A549 treated with DMSO at 1 μM for 4 hours (cell line): ENCODE data around the gene NPIPA1. TPM values are rescaled to one million over a fixed set of nuclear protein-coding genes. Genes with fewer than 3 reads are reported as not detected.

ENCODE experiments used
- total RNA-seq: library from RNA; stranded (reverse); fragments of 200-300 nt; extraction: Qiagen RNA extraction; gene quantifications from 5 replicates; pipeline ENCODE4 v1.2.3, GENCODE V29; 2022; ENCODE audit warnings: low read depth

NPIPA1 gene
- 31.2 to 51.6 TPM (median 49.4 TPM) in 5 replicates for total RNA-seq

GRCh38 chr16:14937143-14937542 is at the start of gene NPIPA1:
Gene NPIPA1, plus strand, starts transcription at chr16:14937443. Its CDS starts 0 bp downstream, at chr16:14937443.

GRCh38 chr16:14974656-14975417 is 37.6 kb downstream of the NPIPA1 start, which contains the start of gene PDXDC1:
Gene PDXDC1, plus strand, starts transcription at chr16:14975026. Its CDS starts 174 bp downstream, at chr16:14975200.

Other genes with a start within 250 kb of the NPIPA1 start
- 0.17 to 0.25 TPM in 2 of 5 replicates, not detected in the others for gene PLA2G10, start 243.1 kb upstream of the NPIPA1 start, total RNA-seq
- gene NPIPA3, start 234.0 kb upstream of the NPIPA1 start, total RNA-seq, result 1.1 to 1.9 TPM (median 1.3 TPM) in 5 replicates
- gene NPIPA2, start 194.9 kb upstream of the NPIPA1 start, total RNA-seq, result 0.39 to 2.0 TPM (median 1.1 TPM) in 5 replicates
- 92.3 to 104 TPM (median 95.3 TPM) in 5 replicates for gene NOMO1, start 103.7 kb upstream of the NPIPA1 start, total RNA-seq
- 63.1 to 75.8 TPM (median 72.8 TPM) in 5 replicates for gene PDXDC1, start 37.6 kb downstream of the NPIPA1 start, total RNA-seq
- gene NTAN1, start 118.6 kb downstream of the NPIPA1 start, total RNA-seq, result 37.3 to 47.9 TPM (median 42.5 TPM) in 5 replicates
- 41.5 to 49.3 TPM (median 42.7 TPM) in 5 replicates for gene RRN3, start 156.8 kb downstream of the NPIPA1 start, total RNA-seq